Kidney (tissue), 14 donors: ENCODE measurements around the gene NHERF2. TPM values are rescaled to one million over a fixed set of nuclear protein-coding genes. Genes with fewer than 3 reads are reported as not detected.

Source experiments
- DNase-seq, 5 donors: peaks; one replicate each; pipeline ENCODE4 v3.0.0-alpha.2; 2013 to 2020
- FAIRE-seq: peaks from 2 replicates; lab custom pipeline; 2012; peaks lifted over from hg19 to GRCh38; lab: Jason Lieb, UNC
- H3K27ac ChIP-seq, 2 donors: one replicate each; pipeline ENCODE4 v1.7.0; 2013; ENCODE audit warnings: low read depth in 2 of 2, low read length in 2 of 2, inconsistent platforms in 1 of 2
- H3K27me3 ChIP-seq: one replicate; pipeline ENCODE4 v1.7.1; 2013; ENCODE audit warnings: low read length, inconsistent platforms; ENCODE audit not compliant: control insufficient read depth, insufficient read depth
- H3K36me3 ChIP-seq, 3 donors: one replicate each; pipeline versions ENCODE4 v1.7.0 to v1.7.1; 2013; ENCODE audit warnings: low read length in 3 of 3, control low read depth in 1 of 3, inconsistent platforms in 1 of 3; ENCODE audit not compliant: insufficient read depth in 3 of 3, control insufficient read depth in 2 of 3
- H3K4me1 ChIP-seq, 3 donors: one replicate each; pipeline versions ENCODE4 v1.7.0 to v1.7.1; 2013; ENCODE audit warnings: low read length in 3 of 3, inconsistent platforms in 1 of 3, low read depth in 1 of 3; ENCODE audit not compliant: control insufficient read depth in 2 of 3, insufficient read depth in 2 of 3
- H3K4me3 ChIP-seq, 3 donors: one replicate each; pipeline versions ENCODE4 v1.7.0 to v1.8.1; 2013; ENCODE audit warnings: low read length in 3 of 3, control low read depth in 1 of 3, inconsistent platforms in 1 of 3
- H3K9ac ChIP-seq, 3 donors: one replicate each; pipeline versions ENCODE4 v1.7.0 to v1.7.1; 2013; ENCODE audit warnings: low read length in 3 of 3, control low read depth in 1 of 3, inconsistent platforms in 1 of 3
- H3K9me3 ChIP-seq, 3 donors: one replicate each; pipeline versions ENCODE4 v1.7.0 to v1.7.1; 2013; ENCODE audit warnings: low read length in 3 of 3, control low read depth in 1 of 3, inconsistent platforms in 1 of 3; ENCODE audit not compliant: control insufficient read depth in 2 of 3, insufficient read depth in 1 of 3
- CTCF ChIP-seq: IDR thresholded peaks from 3 replicates; pipeline ENCODE4 v1.5.1; 2012; ENCODE audit warnings: mild to moderate bottlenecking, moderate library complexity, borderline replicate concordance; ENCODE audit not compliant: insufficient read depth; ENCODE audit errors: extremely low read depth
- intact Hi-C: fragments of 100-400 bp; cut with DNase I; formaldehyde crosslinking; loops from one replicate; pipeline ENCODE4 v1.11.1; 2022
- polyA plus RNA-seq: library from polyadenylated mRNA; stranded (reverse); fragments of 350-450 nt; fragmentation: Illumina TruSeq; extraction: RNeasy Lipid Tissue Mini Kit (QIAGEN cat#74804); gene quantifications from one replicate; pipeline ENCODE4 v1.2.3, GENCODE V29; 2014; ENCODE audit warnings: low read depth, low replicate concordance; ENCODE audit not compliant: insufficient read depth
- total RNA-seq: library from RNA; stranded (reverse); fragmentation: NEBNext Ultra II Directional; extraction: Animal tissue kit (Norgen Biotek cat#: 25700); gene quantifications from one replicate; pipeline ENCODE4 v1.2.1, GENCODE V29; 2021
- donor health status: control.
- donor health status: control.
- donor health status: control.
- donor health status: control.
- donor health status: control.
- donor health status: DM: yes; HTN: yes; CAD: no.
- donor health status: Normal renal cell carcinoma (clear cell type).

Gene NHERF2
- total and polyA plus RNA-seq, 2 donors from 2014 or later, result 238 to 405 TPM

DNA sequence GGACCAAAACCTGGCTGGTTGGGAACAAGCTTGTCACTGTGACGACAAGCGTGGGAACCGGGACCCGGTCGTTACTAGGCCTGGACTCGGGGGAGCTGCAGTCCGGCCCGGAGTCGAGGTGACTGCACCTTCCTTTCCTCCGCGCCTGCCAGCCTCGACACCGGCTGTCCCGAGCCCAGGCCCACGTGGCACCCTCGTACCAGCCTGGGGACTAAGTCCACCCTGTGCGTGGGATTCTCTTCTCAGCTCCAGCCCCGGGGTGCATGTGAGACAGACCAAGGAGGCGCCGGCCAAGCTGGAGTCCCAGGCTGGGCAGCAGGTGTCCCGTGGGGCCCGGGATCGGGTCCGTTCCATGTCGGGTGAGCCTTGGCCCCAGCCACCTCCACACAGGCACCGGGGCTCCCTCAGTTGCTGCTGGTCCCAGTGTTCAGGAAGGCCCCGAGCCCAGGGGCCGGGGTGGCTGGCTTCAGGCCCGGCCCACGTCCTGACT is 52.7 kb downstream of the NHERF2 start:
- H3K9me3 ChIP-seq, result no peaks in the 10 kb centered on the region

GRCh38 chr16:2079991-2080390 is 53.3 kb downstream of the NHERF2 start:
- H3K4me3 ChIP-seq, result no peak overlapping the region
- intact Hi-C loops, result no loop called here
- H3K27ac ChIP-seq, result no peak overlapping the region
- TF ChIP-seq CTCF, result no peak
- DNase-seq, result no peak
- peaks cover 0 to 14% (median 0%) of the 10 kb centered on the region in 3 donors for H3K36me3 ChIP-seq
- no peaks in the 10 kb centered on the region for H3K9me3 ChIP-seq
- no peaks in the 10 kb centered on the region for H3K27me3 ChIP-seq
- peaks cover 0 to 17% (median 0%) of the 10 kb centered on the region in 3 donors for H3K4me1 ChIP-seq
- no peak overlapping the region for H3K9ac ChIP-seq
- FAIRE-seq, result no peak

More for the DNA sequence above, 52.7 kb downstream of the NHERF2 start:
- H3K4me3 ChIP-seq, result no peak overlapping the region
- no peak overlapping the region for H3K27ac ChIP-seq
- H3K9ac ChIP-seq, result no peak overlapping the region
- FAIRE-seq, result no peak
- intact Hi-C loops, result no loop called here
- no peak for TF ChIP-seq CTCF
- H3K27me3 ChIP-seq, result no peaks in the 10 kb centered on the region
- H3K4me1 ChIP-seq, result peaks cover 0 to 17% (median 0%) of the 10 kb centered on the region in 3 donors
- H3K36me3 ChIP-seq, result peaks cover 0 to 14% (median 0%) of the 10 kb centered on the region in 3 donors
- DNase-seq, result no peak

DNA sequence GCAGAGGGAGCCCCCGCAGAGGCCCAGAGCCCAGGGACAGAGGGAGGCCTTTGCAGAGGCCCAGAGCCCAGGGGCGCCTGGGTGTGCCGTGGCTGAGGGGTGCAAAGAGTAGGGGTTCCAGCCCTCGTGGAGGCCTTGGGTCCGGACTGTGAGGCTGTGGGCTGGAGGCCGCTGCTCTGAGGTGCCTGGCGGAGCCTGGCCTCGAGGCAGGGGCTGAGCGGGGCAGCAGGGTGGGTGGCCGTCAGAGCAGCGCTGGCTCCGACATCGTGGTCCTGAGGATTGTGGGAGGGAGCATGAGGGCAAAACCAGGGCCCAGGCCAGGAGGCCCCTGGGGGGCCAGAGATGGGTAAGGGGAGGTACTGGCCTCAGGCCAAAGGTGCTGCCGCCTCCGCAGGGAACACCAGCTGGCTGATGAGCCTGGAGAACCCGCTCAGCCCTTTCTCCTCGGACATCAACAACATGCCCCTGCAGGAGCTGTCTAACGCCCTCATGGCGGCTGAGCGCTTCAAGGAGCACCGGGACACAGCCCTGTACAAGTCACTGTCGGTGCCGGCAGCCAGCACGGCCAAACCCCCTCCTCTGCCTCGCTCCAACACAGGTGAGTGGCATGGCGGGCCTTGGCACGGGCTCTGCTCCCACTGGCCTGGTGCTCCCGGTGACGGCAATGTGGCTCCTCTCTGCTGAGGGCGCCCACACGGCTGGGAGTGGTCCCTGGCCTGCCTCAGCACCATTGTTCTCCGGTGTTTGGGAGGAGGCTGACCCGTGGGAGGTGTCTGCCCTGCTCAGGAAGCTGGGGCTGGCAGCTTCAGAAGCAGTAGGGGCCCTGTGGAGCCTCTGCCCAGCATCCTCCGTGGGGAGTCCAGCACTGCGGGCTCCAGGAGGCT is 54.7 kb downstream of the NHERF2 start:
- H3K27me3 ChIP-seq, result no peaks in the 10 kb centered on the region
- intact Hi-C loops, result no loop called here
- DNase-seq, result peak in 1 of 5 donors; percentile 67
- peaks cover 0 to 9% (median 0%) of the 10 kb centered on the region in 3 donors for H3K36me3 ChIP-seq
- H3K4me1 ChIP-seq, result peaks cover 0 to 17% (median 0%) of the 10 kb centered on the region in 3 donors
- no peaks in the 10 kb centered on the region for H3K9me3 ChIP-seq
- H3K27ac ChIP-seq, result peak overlapping the region in 1 of 2 donors; percentile 32
- FAIRE-seq, result no peak
- TF ChIP-seq CTCF, result no peak
- H3K9ac ChIP-seq, result no peak overlapping the region
- H3K4me3 ChIP-seq, result no peak overlapping the region
